HEK293T (cell line): ENCODE data around the gene GPR39.

Source experiments
- CTCF ChIA-PET: fragments of 350-600 bp; formaldehyde crosslinking; extraction: SDS; loops from one replicate; lab custom pipeline; 2021; ENCODE audit warnings: antibody characterized with exemption, inconsistent platforms; lab: Yijun Ruan, JAX
- POLR2A ChIA-PET: fragments of 350-600 bp; formaldehyde crosslinking; extraction: SDS; loops from one replicate; lab custom pipeline; 2020; ENCODE audit warnings: antibody characterized with exemption, inconsistent platforms; lab: Yijun Ruan, JAX
- DNase-seq: peaks from one replicate; pipeline ENCODE4 v3.0.0; 2012; ENCODE audit warnings: mixed read lengths; ENCODE audit errors: extremely low spot score
- ARNT ChIP-seq: fragments of 450-650 bp; IDR thresholded peaks from 2 replicates; pipeline ENCODE4 v1.6.1; 2017; ENCODE audit warnings: mild to moderate bottlenecking
- BHLHE40 ChIP-seq: fragments of 450-650 bp; IDR thresholded peaks from 2 replicates; pipeline ENCODE4 v1.6.1; 2016; ENCODE audit warnings: mild to moderate bottlenecking, moderate library complexity, borderline replicate concordance
- CTBP1 ChIP-seq: fragments of 450-650 bp; IDR thresholded peaks from 2 replicates; pipeline ENCODE4 v1.6.1; 2016; ENCODE audit warnings: borderline replicate concordance
- ELF4 ChIP-seq: fragments of 450-650 bp; IDR thresholded peaks from 2 replicates; pipeline ENCODE4 v1.6.1; 2017; ENCODE audit warnings: antibody characterized with exemption
- FOXA1 ChIP-seq: fragments of 450-650 bp; IDR thresholded peaks from 2 replicates; pipeline ENCODE4 v1.6.1; 2016; ENCODE audit warnings: mild to moderate bottlenecking
- FOXK2 ChIP-seq: fragments of 450-650 bp; IDR thresholded peaks from 2 replicates; pipeline ENCODE4 v1.6.1; 2016; ENCODE audit warnings: mild to moderate bottlenecking
- FOXM1 ChIP-seq: fragments of 450-650 bp; IDR thresholded peaks from 2 replicates; pipeline ENCODE4 v1.6.1; 2017; ENCODE audit warnings: mild to moderate bottlenecking, borderline replicate concordance
- HDGF ChIP-seq: fragments of 450-650 bp; IDR thresholded peaks from 2 replicates; pipeline ENCODE4 v1.6.1; 2017; ENCODE audit warnings: antibody characterized with exemption, borderline replicate concordance
- L3MBTL2 ChIP-seq: fragments of 450-650 bp; conservative IDR thresholded peaks from 2 replicates; pipeline ENCODE4 v1.6.1; 2016; ENCODE audit warnings: mild to moderate bottlenecking
- LEF1 ChIP-seq: fragments of 450-650 bp; IDR thresholded peaks from 2 replicates; pipeline ENCODE4 v1.6.1; 2017; ENCODE audit warnings: mild to moderate bottlenecking, borderline replicate concordance
- NFRKB ChIP-seq: fragments of 450-650 bp; IDR thresholded peaks from 2 replicates; pipeline ENCODE4 v1.6.1; 2016; ENCODE audit warnings: mild to moderate bottlenecking, moderate library complexity
- PKNOX1 ChIP-seq: fragments of 450-650 bp; IDR thresholded peaks from 2 replicates; pipeline ENCODE4 v1.6.1; 2016
- SP1 ChIP-seq: fragments of 450-650 bp; IDR thresholded peaks from 2 replicates; pipeline ENCODE4 v1.6.1; 2017
- SUZ12 ChIP-seq: fragments of 450-650 bp; IDR thresholded peaks from 2 replicates; pipeline ENCODE4 v1.6.1; 2016; ENCODE audit warnings: mild to moderate bottlenecking
- TARDBP ChIP-seq: fragments of 450-650 bp; IDR thresholded peaks from 2 replicates; pipeline ENCODE4 v1.6.1; 2016
- ZNF384 ChIP-seq: fragments of 450-650 bp; IDR thresholded peaks from 2 replicates; pipeline ENCODE4 v1.6.1; 2016

Gene GPR39

GRCh38 chr2:132439703-132440398, 23.2 kb downstream of the GPR39 start:
- CTCF ChIA-PET, result no interaction called here
- POLR2A ChIA-PET, result no interaction called here
- TF ChIP-seq CTBP1 (no peak), ZNF384 (no peak), FOXA1 (no peak)
- DNase-seq, result no peak

- ChIA-PET POLR2A (no interaction called here), CTCF (no interaction called here)
- TF ChIP-seq FOXA1 (no peak), TARDBP (no peak), LEF1 (no peak), BHLHE40 (no peak)
- no peak for DNase-seq
These were observed 24.4 kb downstream of the GPR39 start for GRCh38 chr2:132441051-132441450.

- TF ChIP-seq L3MBTL2, result no peak
- no peak for TF ChIP-seq CTBP1
- TF ChIP-seq PKNOX1, result no peak
- no peak for TF ChIP-seq FOXA1
- no peak for TF ChIP-seq FOXM1
- no peak for TF ChIP-seq FOXK2
- TF ChIP-seq SP1, result no peak
- TF ChIP-seq HDGF, result no peak
- no peak for TF ChIP-seq NFRKB
- no peak for DNase-seq
- ChIA-PET POLR2A (no interaction called here), CTCF (no interaction called here)
These were observed 25.7 kb downstream of the GPR39 start for GRCh38 chr2:132442278-132442677.

GRCh38 chr2:132443106-132443505, 26.5 kb downstream of the GPR39 start:
- DNase-seq, result no peak
- POLR2A ChIA-PET, result no interaction called here
- no peak for TF ChIP-seq ZNF384
- no peak for TF ChIP-seq FOXM1
- no peak for TF ChIP-seq NFRKB
- TF ChIP-seq LEF1, result no peak
- no peak for TF ChIP-seq ELF4
- no peak for TF ChIP-seq SP1
- TF ChIP-seq FOXK2, result no peak
- TF ChIP-seq L3MBTL2, result no peak
- TF ChIP-seq TARDBP, result no peak
- CTCF ChIA-PET, result no interaction called here

GRCh38 chr2:132446444-132446843, 29.8 kb downstream of the GPR39 start:
- DNase-seq, result no peak
- ChIA-PET CTCF (no interaction called here), POLR2A (no interaction called here)
- no peak for TF ChIP-seq FOXM1
- no peak for TF ChIP-seq FOXA1
- no peak for TF ChIP-seq HDGF
- no peak for TF ChIP-seq NFRKB
- TF ChIP-seq SP1, result no peak
- TF ChIP-seq LEF1, result no peak
- no peak for TF ChIP-seq CTBP1
- no peak for TF ChIP-seq ELF4
- no peak for TF ChIP-seq PKNOX1
- TF ChIP-seq SUZ12, result no peak

GRCh38 chr2:132448331-132448730, 31.7 kb downstream of the GPR39 start:
- no peak for DNase-seq
- ChIA-PET CTCF (interaction anchor here (0.7 to 1.4 kb wide), 3 partner anchors 22 to 100 kb away, joined by 3 to 6 read pairs (median 3); no protein-coding TSS in a partner anchor), POLR2A (no interaction called here)
- TF ChIP-seq SP1 (no peak), PKNOX1 (no peak), HDGF (no peak), CTBP1 (no peak), ELF4 (no peak), TARDBP (no peak), FOXM1 (no peak), L3MBTL2 (no peak), LEF1 (no peak), BHLHE40 (no peak), ARNT (no peak), NFRKB (no peak), FOXK2 (no peak), SUZ12 (no peak), ZNF384 (no peak)

GRCh38 chr2:132448771-132449170, 32.2 kb downstream of the GPR39 start:
- CTCF ChIA-PET, result interaction anchor here (0.6 to 1.4 kb wide), 6 partner anchors 13 to 100 kb away, joined by 3 to 6 read pairs (median 4); no protein-coding TSS in a partner anchor
- POLR2A ChIA-PET, result no interaction called here
- TF ChIP-seq HDGF (no peak), TARDBP (no peak), ZNF384 (no peak), FOXM1 (no peak), ARNT (no peak), FOXA1 (no peak), L3MBTL2 (no peak), CTBP1 (no peak), NFRKB (no peak), LEF1 (no peak), SP1 (no peak), SUZ12 (no peak), BHLHE40 (no peak), PKNOX1 (no peak), FOXK2 (no peak), ELF4 (no peak)
- peak; percentile 30 for DNase-seq
